Coronary artery (tissue), 2 donors: ENCODE data around the gene TNS4.

Source experiments
- DNase-seq: peaks from one replicate; pipeline ENCODE4 v3.0.0-alpha.2; 2017; ENCODE audit warnings: low spot score
- H3K27ac ChIP-seq, 2 donors: fragments of 200-600 bp; sonication (generic); one replicate each; pipeline ENCODE4 v1.5.1; 2016 to 2019
- H3K4me3 ChIP-seq: fragments of 200-600 bp; sonication (generic); 2 replicates; pipeline ENCODE4 v1.5.1; 2016; ENCODE audit warnings: mild to moderate bottlenecking, moderate library complexity
- TF ChIP-seq, protein P1 (sequence below): fragments of 200-600 bp; sonication (generic); IDR thresholded peaks from one replicate; pipeline ENCODE4 v1.5.1; 2019; ENCODE audit warnings: antibody characterized with exemption

The TNS4 gene

GRCh38 chr17:40506786-40507185, 5.4 kb upstream of the TNS4 start:
- no peak for DNase-seq
- TF ChIP-seq, protein P1, sequence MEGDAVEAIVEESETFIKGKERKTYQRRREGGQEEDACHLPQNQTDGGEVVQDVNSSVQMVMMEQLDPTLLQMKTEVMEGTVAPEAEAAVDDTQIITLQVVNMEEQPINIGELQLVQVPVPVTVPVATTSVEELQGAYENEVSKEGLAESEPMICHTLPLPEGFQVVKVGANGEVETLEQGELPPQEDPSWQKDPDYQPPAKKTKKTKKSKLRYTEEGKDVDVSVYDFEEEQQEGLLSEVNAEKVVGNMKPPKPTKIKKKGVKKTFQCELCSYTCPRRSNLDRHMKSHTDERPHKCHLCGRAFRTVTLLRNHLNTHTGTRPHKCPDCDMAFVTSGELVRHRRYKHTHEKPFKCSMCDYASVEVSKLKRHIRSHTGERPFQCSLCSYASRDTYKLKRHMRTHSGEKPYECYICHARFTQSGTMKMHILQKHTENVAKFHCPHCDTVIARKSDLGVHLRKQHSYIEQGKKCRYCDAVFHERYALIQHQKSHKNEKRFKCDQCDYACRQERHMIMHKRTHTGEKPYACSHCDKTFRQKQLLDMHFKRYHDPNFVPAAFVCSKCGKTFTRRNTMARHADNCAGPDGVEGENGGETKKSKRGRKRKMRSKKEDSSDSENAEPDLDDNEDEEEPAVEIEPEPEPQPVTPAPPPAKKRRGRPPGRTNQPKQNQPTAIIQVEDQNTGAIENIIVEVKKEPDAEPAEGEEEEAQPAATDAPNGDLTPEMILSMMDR = no peak
- Histone ChIP-seq H3K27ac (no peak overlapping the region), H3K4me3 (no peak overlapping the region)

DNA sequence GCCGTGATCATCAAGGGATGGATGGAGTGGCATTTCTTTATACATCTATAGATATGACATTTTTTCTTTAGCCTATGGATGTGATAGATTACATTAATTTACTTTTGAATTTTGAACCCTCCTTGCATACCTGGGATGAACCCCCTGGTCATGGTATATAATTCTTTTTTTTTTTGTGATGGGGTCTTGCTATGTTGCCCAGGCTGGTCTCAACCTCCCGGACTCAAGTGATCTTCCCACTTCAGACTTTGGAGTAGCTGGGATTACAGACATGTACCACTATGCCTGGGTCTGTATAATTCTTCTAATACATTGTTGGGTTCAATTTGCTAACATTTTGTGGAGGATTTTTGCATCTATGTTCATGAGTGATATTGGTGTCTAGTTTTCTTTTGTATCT, 1.7 kb upstream of the TNS4 start:
- TF ChIP-seq, protein P1 = no peak
- Histone ChIP-seq H3K27ac (no peak overlapping the region), H3K4me3 (no peak overlapping the region)
- no peak for DNase-seq

- H3K4me3 ChIP-seq = no peak overlapping the region
- DNase-seq = no peak
- TF ChIP-seq, protein P1 = no peak
- no peak overlapping the region for H3K27ac ChIP-seq
These were observed 1.3 kb upstream of the TNS4 start for GRCh38 chr17:40502716-40503115.

DNA sequence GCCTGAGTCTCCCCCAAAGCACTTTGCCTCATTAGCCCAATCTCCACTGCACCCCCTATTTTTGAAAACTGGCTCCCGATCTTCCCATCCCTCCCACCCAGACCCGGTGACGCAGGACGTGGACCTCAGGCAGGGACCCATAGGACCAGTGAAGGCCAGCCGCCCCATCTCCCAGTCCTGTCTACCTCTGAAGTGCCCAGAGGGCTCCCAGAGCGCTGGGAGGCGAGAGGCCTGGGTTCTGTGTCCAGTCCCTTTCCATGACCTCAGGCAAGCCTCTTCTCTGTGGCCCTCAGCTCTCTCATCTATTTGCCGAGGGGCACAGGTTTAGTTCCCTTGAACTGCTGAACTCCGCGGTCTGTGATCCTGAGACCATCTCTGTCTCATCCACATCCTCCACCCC, 714 bp downstream of the TNS4 start:
- no peak overlapping the region for H3K27ac ChIP-seq
- DNase-seq = no peak
- TF ChIP-seq, protein P1 = no peak
- H3K4me3 ChIP-seq = no peak overlapping the region

GRCh38 chr17:40500190-40500589, 1.2 kb downstream of the TNS4 start:
- TF ChIP-seq, protein P1 = no peak
- no peak for DNase-seq
- H3K4me3 ChIP-seq = peak overlapping the region; percentile 45
- H3K27ac ChIP-seq = peak overlapping the region in 1 of 2 donors; percentile 76

- H3K27ac ChIP-seq = peak overlapping the region in 1 of 2 donors; percentile 76
- peak overlapping the region; percentile 45 for H3K4me3 ChIP-seq
- DNase-seq = peak; percentile 87
- TF ChIP-seq, protein P1 = no peak
These were observed 1.8 kb downstream of the TNS4 start for GRCh38 chr17:40499551-40500189.

DNA sequence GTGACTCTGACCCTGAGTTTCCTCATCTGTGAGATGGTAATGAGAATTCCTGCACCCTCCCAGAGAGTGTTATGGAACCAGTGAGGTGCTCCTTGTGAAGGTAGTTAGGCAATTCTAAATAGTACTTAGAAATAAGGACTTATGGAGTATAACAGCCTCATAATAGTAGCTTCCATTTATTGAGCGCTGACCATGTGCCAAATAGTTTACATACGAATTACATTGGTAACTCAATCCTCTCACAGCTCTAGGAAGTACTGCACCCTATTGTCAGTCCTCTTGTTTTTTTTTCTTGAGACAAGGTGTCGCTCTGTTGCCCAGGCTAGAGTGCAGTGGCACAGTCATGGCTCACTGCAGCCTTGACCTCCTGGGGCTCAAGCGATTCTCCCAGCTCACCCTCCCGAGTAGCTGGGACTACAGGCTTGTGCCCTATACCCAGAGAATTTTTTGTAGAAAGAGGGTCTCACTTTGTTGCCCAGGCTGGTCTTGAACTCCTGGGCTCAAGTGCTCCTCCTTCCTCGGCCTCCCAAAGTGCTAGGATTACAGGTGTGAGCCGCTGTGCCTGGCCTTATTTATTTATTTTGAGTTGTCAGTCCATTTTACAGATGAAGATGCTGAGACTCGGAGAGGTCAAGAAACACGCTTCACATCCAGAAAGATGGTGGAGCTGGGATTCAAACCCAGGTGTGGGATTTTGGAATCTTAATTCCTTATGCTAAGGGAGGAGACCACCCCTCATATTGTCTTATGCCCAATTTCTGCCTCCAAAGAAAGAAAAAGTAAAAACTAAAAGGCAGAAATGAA, 2.9 kb downstream of the TNS4 start:
- peak overlapping the region; percentile 33 to 34 for H3K27ac ChIP-seq
- no peak for DNase-seq
- H3K4me3 ChIP-seq = no peak overlapping the region
- TF ChIP-seq, protein P1 = no peak
